Activated CD4-positive, alpha-beta T cell treated with anti-CD3 and anti-CD28 coated beads for 4 hours (primary cell): ENCODE data around the gene TNNC2.
"Not testable (repeated sequence)": the region's sequence is repeated elsewhere in the genome, so short reads cannot be mapped to it uniquely, and the experiment has no call there.

Source experiments
- DNase-seq, 2 donors: peaks; one replicate each; pipeline ENCODE4 v3.0.0-alpha.2; 2020

Gene TNNC2

DNA sequence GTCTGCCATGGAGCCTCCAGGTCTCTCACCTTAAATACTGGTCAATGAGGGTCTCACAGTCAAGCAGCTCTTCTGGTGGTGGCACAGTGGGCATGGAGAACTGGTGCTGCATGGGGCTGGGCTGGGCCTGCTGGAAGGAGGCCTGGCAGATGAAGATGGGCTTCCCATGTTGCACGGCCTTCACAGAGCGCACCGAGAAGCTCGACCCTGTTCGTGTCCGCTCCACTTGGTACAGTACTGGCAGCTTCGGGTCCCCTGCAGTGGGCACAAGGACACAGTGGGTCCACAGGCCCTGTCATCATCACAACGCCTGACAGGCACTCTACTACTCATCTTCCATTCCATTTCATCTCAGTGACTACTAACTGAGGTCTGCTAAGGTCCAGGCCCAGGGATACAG lies 21.3 kb upstream of the TNNC2 start:
- no peak for DNase-seq

DNA sequence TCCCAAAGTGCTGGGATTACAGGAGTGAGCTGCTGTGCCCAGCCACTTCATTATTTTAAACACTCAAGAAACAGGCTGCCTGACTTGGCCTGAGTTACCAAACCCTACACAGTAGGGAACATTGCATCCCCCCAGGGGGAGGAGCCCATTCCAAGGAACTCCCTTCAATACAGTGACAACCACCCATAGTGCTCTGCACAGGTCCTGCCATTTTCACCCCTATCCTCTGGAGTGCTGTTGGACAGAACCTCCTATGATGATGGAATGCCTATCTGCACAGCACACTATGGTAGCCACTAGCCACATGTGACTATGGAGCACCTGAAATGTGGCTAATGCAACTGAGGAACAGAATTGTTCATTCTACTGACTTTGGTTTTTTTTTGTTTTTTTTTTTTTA lies 18.3 kb upstream of the TNNC2 start:
- DNase-seq, result no peak

DNA sequence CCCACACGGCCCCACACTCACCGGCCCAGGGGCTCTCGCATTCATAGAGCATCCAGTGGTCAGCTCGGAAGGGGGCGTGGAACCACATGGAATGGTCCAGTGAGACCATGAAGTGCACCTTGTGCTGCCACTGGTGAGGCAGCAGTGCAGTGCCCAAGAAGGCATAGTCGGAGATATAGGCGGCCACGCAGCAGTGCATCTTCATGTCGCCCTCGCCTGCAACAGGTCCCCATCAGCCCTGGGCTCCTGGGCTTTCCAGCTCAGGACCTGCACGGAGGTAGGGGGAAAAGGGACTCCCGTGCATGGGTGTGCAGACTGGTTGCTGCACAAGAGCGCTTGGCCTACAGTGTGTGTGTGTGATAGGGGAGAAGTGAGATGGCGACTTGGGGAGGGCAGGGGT lies 16.4 kb upstream of the TNNC2 start:
- DNase-seq, result no peak

DNA sequence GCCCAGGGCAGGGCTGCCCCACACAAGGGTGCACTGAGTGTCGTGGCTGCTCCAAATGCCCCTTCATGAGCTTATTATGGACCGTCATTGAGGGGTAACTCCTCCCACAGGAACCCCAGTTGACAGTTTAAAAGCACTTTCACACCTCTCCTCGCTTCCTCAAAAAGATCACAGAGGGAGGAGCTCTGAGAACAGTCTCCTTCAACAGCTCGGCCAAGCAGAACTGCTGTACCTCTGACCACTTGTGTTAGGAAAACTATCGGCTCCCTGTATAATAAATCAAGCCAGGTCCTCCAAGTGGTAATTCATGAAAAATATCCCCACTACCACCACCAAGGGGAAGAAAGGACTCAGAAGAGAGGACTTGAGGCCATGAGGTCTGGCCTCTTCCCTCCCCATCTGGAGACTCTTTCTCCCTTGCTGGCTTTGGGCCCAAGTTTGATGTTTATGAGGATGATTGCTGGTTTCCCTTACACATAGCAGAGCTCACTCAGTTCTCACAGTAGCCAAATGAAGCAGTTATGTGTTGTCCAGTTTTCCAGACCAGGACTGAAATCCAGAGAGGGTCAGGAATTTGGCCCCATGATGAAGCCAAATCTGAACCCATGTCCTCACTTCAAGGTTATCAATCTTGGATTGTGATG lies 15.2 kb upstream of the TNNC2 start:
- no peak for DNase-seq

DNA sequence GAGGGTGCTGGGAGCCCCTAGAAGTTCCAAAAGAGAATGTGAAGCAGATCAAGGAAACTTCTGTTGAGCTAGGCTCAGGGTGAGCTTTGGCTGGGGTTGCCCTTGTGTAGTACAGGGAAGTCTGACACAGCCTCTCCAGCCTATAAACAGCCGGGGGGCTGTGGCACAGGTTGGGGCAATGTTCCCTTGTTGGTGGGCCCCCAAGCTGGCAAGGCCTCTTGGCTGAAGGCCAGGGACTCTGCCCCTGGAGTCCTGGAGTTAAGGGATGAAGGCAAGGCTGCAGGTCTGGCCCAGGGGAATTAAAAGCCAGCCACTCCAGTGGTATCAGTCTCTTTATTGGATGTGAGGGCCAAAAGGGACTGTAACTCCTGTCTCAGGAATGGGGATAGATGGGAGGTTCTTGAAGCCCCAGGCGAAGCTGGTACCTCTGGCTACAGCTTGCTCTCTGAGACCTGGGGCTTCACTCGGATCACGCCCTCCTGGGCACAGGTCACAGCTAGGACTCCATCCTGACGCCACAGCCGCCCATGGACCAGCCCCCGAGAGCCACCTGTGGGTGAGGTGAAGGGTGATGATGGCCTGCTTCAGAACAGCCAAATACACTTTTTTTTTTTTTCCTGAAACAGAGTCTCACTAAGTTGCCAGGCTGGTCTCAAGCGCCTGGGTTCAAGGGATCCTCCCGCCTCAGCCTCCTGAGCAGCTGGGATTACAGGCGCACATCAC lies 14.5 kb upstream of the TNNC2 start:
- DNase-seq, result no peak

DNA sequence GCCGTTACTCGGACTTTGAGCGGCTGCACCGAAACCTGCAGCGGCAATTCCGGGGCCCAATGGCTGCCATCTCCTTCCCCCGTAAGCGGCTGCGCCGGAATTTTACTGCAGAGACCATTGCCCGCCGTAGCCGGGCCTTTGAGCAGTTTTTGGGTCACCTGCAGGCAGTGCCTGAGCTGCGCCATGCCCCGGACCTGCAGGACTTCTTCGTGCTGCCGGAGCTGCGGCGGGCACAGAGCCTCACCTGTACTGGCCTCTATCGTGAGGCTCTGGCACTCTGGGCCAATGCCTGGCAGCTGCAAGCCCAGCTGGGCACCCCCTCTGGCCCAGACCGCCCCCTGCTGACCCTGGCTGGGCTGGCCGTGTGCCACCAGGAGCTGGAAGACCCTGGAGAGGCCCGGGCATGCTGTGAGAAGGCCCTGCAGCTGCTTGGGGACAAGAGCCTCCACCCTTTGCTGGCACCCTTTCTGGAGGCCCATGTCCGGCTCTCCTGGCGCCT lies 13.6 kb upstream of the TNNC2 start:
- DNase-seq, result no peak

DNA sequence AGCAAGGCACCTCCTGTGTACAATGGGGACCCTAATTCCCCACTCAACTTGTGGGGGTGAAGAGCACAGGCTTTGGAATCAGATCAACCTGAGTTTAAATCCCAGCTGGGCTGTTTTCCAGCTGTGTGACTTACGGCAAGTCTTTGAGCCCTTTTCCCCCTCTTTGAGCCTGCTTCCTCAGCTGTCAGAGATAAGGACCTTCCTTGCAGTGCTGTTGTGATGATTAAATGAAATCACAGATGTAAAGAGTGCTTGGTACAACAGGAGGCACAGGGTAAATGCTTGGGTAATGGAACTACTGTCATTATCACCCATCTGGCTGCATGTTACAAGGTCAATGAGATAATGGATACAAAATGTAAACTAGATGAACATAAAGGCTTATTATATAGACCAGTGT lies 9.7 kb upstream of the TNNC2 start:
- no peak for DNase-seq

DNA sequence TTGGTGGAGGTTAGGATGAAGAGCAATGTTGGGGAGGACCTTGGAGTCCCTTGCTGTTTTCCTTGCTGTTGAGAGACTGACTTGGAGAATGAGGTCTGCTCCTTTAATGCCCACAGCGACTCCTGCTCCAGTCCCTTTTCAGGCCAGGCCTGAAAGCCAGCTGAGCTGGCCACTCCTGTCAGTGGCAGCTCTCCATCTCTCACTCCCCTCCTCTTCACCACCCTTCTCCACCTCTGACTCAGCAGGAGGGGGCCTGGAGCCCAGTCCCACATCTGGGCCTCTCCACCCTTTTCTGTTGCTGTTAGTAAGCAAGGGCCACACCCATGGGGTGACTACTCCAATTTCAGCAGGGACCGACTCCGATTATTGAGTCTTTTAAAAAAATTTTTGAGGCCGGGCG lies 8.7 kb upstream of the TNNC2 start:
- DNase-seq, result no peak

DNA sequence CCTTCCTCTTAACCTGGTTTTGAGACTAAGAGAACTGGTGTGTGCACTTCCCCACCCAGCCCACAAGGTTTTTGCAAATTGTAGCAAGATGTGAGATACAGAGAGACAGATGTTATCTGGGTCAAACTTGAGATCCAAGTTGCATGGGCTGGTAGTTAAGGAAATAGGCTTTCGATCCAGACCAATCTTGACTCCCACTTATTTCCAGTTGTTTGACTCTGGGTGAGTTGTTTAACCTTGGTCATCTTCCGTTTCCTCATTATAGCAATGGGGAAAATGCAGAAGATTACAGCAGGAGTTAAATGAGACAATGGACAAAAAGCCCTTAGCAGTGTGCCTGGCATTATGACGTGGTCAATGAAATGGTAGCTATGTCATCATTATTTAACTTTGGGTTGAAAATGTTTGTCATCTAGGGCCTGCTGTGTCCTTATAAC lies 8.2 kb upstream of the TNNC2 start:
- no peak for DNase-seq

DNA sequence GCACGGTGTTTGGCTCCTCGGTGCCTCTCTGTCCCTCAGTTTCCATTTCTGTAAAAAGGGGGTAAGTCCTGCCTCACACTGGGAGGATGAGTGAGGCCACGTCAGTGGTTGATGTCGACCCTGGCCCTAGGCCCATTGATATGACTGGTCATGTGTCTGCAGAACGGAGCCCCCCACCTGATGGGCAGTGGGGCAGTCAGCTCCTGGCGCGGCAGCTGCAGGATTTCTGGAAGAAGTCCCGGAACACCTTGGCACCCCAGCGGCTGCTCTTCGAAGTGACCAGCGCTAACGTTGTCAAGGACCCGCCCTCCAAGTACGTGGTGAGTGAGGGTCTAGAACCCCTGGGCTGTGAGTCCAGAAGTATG lies 7.7 kb upstream of the TNNC2 start:
- no peak for DNase-seq

DNA sequence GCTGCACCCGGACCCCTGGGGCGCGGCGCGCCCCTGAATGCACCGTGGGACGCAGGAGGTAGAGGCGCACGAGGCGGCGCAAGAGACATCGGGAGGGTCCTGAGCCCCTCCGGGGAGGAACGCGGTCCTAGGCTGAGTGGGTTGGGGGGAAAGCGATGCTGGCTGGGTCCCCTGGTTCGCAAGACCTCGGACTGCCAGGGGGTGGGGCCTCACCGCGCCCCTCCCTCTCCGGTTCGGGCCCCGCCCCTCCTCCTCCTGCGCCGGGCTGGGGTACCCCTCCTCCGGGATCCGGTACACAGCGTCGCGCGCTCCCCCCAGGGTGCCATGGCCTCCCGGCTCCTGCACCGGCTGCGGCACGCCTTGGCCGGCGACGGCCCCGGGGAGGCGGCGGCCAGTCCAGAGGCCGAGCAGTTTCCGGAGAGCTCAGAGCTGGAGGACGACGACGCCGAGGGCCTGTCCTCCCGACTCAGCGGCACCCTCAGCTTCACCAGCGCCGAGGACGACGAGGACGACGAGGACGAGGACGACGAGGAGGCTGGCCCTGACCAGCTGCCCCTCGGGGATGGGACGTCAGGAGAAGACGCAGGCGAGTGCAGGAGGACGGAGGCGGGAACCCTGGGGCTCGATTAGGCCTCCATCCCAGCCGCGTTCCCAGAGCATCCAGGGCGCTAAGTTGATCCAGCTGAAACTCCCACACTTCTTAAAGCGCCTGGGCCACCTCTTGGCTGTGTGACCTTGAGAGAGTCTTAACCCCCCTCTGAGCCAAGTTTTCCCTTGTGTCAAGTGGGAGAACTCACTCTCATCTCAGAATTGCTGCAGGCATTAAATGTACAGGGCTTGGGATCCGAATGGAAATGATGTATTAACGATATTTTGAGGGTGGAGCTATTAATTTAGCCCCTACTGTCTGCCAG lies 7.0 kb upstream of the TNNC2 start:
- DNase-seq, result peak; percentile 37 to 43

DNA sequence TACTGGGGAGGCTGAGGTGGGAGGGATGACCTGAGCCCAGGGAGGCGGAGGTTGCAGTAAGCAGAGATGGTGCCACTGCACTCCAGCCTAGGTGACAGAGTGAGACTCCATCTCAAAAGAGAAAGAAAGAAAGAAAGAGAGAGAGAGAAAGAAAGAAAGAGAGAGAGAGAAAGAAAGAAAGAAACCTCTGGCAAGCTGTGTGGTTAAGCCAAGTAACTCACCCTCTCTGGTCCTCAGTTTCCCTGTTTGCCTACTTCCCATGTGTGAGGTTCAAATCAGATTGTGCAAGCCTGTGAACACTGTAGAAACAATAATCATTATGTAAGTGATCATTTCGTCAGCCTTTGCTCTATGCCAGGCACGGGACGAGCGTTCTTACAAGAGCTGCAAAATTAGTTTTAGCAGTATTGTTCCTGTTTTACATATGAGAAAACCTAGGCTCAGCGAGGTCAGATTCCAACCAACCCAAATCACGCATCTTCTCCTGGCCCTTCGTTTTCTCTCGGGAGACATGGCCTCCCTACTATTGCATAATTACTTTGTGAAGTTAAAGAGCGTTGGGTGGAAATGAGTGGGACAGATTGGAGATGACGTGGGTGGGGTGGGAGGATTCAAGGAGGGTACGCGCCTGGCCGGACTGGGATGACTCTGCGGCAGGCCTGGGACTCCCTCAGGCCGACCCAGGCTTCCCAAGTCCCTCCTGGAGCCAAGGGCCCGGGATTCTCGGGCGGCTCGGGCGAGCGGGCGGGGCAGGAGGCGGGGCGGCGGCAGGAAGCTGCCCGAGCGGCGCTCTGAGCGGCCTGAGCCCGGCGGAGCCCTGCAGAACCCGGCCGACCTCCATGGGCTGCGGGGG lies 6.1 kb upstream of the TNNC2 start, which contains the start of gene SNX21:
Gene SNX21, plus strand, starts transcription at position 770 of the 853 bp plus-strand sequence. CDS start 121 bp downstream, outside the sequence.
- peak in 1 of 2 donors; percentile 9 for DNase-seq

DNA sequence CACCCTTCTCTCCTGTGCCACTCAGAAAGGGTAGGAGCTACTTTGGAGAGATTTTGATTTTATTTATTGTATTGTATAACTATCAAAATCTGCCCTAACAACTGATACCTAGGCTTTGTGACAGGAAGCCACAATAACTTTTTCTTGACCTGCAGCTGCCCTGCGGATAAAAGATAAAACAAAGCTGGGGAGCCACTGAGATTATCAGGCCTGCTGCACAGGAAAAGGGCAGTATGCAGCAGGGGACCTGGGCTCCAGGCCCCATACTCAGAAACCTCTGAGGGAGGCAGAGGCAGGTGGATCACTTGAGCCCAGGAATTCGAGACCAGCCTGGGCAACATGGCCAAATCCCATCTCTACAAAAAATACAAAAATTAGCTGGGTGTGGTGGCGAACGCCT lies 5.5 kb upstream of the TNNC2 start:
- DNase-seq, result no peak

DNA sequence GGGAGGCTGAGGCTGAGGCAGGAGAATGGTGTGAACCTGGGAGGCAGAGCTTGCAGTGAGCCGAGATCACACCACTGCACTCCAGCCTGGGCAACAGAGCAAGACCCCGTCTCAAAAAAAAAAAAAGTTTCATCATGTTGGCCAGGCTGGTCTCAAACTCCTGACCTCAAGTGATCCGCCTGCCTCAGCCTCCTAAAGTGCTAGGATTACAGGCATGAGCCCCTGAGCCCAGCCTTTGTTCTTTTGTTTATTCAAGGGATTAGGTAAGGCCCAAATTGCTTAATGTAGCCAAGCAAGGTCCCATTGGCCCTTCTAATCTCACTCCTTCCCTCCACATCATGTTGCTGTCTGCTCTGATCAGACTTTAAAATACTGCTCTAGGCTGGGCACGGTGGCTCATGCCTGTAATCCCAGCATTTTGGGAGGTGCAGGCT lies 2.6 kb upstream of the TNNC2 start:
- DNase-seq, result not testable (repeated sequence)

DNA sequence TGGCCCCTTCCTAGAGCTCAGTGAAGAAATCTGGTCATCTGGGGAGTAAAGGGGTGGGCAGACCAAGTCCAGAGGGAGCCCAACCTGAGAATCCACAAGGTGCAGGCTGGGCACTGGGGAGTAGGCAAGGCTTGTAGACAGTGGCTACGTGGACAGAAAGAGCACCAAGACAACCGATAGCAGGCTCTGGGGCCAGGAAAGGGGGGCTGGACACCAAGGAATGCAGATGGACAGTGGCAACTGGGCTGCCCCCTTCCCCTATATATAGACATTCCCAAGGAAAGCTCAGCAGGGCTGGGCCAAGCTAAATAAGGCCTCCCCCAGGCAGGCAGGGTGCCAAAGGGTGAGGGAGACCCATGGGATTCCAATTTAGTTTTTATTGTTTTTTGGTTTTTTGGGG lies 1.5 kb upstream of the TNNC2 start:
- DNase-seq, result no peak

DNA sequence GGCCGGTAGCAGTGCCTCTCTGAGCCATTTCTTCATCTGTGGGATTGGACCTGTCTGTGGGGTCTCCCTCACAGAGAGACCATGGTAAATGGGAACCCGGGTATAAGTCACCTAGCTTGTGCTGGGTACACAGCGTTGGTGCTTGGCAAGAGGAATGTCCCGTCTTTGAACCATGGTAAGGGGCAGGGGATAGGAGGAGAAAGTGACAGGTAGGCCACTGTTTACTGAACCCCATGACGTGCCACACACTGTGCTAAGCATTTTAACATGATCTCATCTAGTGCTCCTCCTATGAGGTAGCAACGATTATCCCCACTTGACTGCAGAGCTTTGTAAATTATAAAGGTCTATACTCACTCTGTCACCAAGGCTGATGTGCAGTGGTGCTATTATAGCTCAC lies 600 bp upstream of the TNNC2 start:
- DNase-seq, result no peak

DNA sequence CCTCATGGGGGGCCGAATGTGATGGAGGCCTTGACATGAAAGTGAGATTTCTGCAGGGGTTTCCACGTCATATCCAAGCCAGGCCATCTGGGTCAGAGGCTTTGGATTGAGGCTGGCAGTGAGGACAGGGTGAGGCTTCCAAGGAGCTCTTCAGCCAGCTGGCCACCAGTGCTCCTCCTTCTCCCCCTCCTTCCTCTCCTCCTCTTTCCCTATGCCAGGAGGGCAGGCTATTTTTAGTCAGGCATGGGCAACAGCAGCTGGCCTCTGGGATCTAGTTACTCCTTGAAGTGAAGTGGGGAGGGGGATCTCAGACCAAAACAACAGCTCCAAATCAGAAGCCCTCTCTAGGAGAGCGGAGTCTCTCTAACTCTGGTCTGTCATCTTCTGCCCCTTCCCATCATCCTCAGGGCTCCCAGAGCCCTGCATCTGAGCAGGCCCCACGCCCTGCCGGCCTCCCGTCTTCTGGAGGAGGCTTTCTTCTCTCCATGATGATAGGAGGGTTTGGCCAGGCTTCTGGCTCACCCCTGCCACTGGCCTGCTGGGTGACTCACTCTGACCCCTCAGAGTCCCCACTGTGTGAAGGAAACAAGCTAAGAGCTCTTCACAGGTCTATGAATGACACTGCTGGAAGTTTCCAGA lies 612 bp downstream of the TNNC2 start:
- DNase-seq, result no peak

DNA sequence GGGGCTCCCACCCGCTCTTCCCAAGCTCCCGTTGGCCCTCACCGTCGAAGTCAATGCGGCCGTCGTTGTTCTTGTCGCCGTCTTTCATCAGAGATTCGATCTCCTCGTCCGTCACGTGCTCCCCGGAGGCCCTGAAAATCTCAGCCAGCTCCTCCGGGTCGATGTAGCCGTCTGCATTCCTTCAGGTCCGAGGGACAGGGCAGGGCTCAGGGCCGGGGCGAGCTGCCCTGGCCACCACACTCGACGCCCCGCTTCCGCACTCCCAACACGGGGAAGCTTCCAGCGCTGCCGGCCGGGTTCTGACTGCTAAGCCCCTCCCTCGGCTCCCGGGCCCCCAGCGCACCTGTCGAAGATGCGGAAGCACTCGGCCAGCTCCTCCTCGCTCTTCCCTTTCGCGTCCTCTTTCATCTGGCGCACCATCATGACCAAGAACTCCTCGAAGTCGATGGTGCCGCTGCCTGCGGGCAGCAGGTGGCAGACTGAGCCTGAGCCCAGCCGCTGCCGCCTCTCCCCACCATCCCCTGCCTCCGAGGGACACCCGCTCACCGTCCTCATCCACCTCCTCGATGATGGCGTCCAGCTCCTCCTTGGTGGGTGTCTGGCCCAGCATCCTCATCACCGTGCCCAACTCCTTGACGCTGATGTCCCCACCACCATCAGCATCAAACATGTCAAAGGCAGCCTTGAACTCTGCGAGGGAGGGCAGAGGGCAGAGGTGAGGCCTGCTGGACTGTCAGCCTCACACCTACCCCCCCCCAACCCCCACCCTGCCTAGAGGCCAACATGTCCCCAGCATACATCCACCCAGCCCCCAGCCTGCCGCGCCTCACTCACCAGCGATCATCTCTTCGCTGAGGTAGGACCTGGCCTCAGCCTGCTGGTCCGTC lies 2.9 kb downstream of the TNNC2 start:
- peak; percentile 46 to 52 for DNase-seq

DNA sequence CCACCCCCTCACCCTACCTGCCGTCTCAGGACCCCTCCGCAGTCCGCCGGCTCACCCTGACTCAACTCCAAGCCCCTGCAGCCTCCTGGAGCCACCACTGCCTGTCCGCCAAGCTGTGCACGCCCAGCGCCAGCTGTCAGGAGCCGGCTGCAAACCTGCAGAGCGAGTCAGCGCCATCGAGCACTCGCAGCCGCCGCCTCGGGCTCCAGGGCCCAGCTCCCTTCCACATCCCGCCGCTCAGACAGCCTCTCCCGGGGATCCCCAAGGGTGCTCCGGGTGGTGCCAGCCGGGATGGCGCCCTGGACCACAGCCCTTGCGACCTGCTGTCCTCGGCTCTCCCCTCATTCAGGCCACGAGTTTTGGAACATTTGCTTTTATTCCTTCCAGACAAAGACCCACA lies 4.3 kb downstream of the TNNC2 start:
- no peak for DNase-seq

DNA sequence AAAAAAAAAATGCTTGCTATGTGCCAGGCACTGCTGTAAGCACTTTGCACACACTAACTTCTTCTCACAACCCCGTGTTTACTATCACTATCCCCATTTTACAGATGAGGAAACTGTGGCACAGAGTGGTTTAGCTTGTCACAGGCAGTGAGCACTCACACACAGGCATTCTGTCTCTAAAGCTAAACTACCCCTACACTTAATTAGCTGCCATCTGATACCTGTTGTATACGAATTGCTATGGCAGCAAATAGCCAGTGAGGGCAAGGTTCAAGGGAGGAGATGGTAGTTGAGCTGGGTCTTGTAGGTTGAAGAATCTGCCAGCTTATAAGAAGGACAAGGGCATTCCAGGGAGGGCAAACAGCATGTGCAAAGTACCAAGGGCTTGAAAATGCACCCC lies 5.2 kb downstream of the TNNC2 start:
- DNase-seq, result no peak

DNA sequence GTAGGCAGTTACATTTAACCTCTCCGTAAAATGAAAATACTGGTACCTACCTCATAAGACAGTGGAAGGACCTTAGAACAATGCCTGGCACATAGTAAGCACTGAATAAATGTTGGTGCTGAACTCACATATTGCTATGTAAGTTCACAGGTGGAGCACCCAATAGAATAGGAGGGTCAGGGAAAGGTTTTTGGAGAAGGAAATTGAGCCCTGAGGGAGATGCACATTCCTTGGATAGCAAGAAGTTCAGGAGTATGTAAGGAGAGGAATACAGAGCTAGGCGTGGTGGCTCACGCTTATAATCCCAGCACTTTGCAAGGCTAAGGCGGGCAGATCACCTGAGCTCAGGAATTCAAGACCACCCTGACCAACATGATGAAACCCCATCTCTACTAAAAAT lies 7.6 kb downstream of the TNNC2 start:
- DNase-seq, result no peak
